Measurements from ENCODE around the gene RPS6KA1.

RPS6KA1 gene

DNA sequence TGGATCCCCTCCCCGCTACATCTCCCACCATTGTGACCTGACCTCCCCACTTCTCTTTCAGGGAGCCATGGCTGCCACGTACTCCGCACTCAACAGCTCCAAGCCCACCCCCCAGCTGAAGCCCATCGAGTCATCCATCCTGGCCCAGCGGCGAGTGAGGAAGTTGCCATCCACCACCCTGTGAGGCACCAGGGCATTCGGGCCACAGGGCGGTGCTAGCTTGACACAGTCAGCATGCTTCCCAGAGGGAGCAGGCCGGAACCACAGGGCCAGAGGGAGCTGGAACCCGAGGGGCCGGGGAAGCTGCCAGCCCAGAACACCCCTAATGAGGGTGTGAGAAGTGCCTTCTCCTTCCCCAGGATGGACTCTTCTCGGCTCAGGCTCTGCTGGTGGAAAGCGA is 44.5 kb downstream of the RPS6KA1 start:
- in situ Hi-C loops (cut with HindIII; ENCODE audit: low sequenced_read_pairs), result no loop called here
- no peak for DNase-seq (ENCODE audit: low read depth, low spot score)
- H3K4me3 ChIP-seq (ENCODE audit: low read depth, low read length), result no peak overlapping the region
- TF ChIP-seq, protein P1, sequence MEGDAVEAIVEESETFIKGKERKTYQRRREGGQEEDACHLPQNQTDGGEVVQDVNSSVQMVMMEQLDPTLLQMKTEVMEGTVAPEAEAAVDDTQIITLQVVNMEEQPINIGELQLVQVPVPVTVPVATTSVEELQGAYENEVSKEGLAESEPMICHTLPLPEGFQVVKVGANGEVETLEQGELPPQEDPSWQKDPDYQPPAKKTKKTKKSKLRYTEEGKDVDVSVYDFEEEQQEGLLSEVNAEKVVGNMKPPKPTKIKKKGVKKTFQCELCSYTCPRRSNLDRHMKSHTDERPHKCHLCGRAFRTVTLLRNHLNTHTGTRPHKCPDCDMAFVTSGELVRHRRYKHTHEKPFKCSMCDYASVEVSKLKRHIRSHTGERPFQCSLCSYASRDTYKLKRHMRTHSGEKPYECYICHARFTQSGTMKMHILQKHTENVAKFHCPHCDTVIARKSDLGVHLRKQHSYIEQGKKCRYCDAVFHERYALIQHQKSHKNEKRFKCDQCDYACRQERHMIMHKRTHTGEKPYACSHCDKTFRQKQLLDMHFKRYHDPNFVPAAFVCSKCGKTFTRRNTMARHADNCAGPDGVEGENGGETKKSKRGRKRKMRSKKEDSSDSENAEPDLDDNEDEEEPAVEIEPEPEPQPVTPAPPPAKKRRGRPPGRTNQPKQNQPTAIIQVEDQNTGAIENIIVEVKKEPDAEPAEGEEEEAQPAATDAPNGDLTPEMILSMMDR (IDR thresholded peaks at IDR 0.05; ENCODE audit: low read depth, low read length), result no peak

DNA sequence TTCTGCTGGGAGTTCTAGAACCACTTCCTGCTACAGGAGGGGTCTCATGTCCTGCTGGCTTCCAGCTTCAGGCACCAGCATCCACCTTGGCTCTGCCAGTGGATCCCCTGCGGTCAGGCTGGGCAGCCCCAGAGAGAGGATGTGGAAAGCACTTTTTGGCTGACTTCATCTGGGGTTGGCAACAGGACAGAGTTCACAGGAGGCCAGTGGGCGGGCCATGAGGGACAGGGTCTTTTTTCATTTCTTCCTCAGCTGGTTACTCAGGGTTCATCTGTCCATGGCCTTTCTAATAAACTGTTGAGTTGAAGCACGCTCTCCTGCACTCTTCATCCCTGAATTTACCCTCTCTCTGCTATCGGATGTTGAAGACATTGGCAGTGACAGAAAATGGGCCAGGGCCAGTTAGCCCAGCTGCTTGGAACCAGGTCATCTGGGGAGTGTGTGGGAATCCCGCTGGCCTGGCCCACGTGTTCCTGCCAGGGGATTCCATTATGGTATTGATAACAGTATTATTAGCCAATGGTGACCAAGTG is 45.2 kb downstream of the RPS6KA1 start:
- peak; percentile 48 for DNase-seq (ENCODE audit: low read depth, low spot score)
- TF ChIP-seq, protein P1 (IDR thresholded peaks at IDR 0.05; ENCODE audit: low read depth, low read length), result no peak
- in situ Hi-C loops (cut with HindIII; ENCODE audit: low sequenced_read_pairs), result no loop called here
- no peak overlapping the region for H3K4me3 ChIP-seq (ENCODE audit: low read depth, low read length)

DNA sequence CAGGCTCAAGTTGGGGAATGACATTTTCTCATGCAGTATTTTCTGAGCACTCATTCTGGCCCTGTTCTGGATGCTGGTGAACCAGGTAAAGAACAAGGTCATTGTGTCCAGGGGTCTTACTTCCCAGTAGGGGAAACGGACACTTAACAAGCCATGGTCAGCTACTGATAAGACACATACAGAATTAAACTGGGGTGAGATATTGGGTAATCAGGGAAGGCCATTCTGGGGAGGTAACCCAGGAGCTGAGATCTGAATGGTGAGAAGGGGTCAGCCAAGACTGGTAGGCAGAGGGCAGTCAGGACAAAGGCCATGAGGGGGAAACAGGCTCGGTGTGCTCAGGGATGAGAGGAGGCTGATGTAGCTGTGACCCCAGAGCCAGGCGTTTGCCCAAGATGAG is 45.8 kb downstream of the RPS6KA1 start:
- TF ChIP-seq, protein P1 (IDR thresholded peaks at IDR 0.05; ENCODE audit: low read depth, low read length), result no peak

DNA sequence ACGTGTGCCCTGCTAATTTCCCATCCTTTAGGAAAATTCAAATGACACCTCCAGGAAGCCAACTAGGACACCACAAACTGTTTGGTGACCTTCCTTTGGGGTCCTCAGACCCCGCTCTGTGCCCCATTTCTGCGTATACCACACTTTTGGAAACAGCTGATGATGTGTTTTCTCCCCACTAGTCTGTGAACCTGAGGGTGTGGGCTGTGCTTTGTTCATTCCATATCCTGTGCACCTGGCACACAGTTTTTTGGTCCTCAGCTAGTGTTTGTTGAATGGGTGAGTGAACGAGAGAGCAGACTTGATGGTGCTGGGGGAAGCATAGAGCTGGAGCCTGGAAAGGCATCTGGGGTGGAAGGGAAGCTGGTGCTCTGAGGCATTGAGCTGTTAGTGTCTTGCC is 48.6 kb downstream of the RPS6KA1 start:
- H3K4me3 ChIP-seq (ENCODE audit: low read depth, low read length), result no peak overlapping the region
- in situ Hi-C loops (cut with HindIII; ENCODE audit: low sequenced_read_pairs), result no loop called here
- no peak for DNase-seq (ENCODE audit: low read depth, low spot score)
- TF ChIP-seq, protein P1 (IDR thresholded peaks at IDR 0.05; ENCODE audit: low read depth, low read length), result no peak

More for the DNA sequence above, 45.8 kb downstream of the RPS6KA1 start:
- no peak overlapping the region for H3K4me3 ChIP-seq (ENCODE audit: low read depth, low read length)
- no peak for DNase-seq (ENCODE audit: low read depth, low spot score)
- in situ Hi-C loops (cut with HindIII; ENCODE audit: low sequenced_read_pairs), result no loop called here

DNA sequence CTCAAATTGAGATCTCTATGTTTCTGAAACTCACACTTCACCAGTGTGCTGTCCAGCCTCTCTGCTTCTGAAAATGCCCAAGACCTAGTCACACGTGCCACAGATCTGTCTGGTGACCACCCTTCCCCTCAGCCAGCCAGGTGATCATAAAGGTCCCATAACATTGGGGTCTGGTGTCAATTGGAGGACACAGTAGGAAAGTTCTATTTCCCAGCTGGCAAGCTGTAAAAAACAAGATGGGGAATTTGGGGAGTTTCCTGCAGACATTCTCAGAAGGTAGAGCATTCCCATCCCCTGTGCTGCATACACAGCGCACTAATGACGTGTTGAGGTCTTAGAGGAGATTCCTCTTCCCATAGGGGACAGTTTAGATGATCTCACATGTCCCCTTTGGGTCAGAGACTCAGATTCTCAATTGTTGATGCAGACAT is 50.1 kb downstream of the RPS6KA1 start:
- DNase-seq (ENCODE audit: low read depth, low spot score), result no peak
- in situ Hi-C loops (cut with HindIII; ENCODE audit: low sequenced_read_pairs), result no loop called here
- H3K4me3 ChIP-seq (ENCODE audit: low read depth, low read length), result no peak overlapping the region
- TF ChIP-seq, protein P1 (IDR thresholded peaks at IDR 0.05; ENCODE audit: low read depth, low read length), result no peak

DNA sequence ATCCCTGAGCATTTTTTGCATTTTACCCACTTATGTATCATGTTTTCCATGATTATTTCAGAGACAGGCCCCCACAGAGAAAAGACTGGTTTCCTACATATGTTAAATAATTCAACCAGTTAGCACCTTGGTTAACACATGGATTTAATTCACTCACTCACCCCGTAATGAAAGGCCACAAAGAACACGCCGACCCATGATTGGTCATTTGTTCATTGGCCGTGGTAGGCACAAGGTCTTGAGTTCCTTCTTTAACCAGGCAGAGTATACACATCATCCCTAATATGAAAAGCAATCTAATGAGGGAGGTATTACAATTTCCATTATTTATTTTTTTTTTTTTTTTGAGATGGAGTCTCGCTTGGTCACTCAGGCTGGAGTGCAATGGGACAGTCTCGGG is 50.6 kb downstream of the RPS6KA1 start:
- in situ Hi-C loops (cut with HindIII; ENCODE audit: low sequenced_read_pairs), result no loop called here
- no peak for DNase-seq (ENCODE audit: low read depth, low spot score)
- TF ChIP-seq, protein P1 (IDR thresholded peaks at IDR 0.05; ENCODE audit: low read depth, low read length), result no peak
- H3K4me3 ChIP-seq (ENCODE audit: low read depth, low read length), result no peak overlapping the region

DNA sequence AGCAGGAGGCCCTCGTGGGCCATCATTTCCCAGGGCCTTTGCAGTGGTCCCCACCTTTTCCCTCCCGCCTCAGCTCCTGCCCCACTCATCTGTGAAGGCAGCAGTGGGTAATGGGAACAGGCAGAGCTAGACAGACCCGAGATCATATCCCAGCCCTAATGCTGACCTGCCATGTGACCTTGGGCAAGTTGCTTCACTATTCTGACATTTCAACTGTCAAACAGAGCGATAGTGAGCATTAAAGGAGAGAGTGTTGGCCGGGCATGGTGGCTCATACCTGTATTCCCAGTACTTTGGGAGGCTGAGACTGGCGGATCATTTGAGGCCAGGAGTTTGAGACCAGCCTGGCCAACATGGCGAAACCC is 51.7 kb downstream of the RPS6KA1 start:
- in situ Hi-C loops (cut with HindIII; ENCODE audit: low sequenced_read_pairs), result no loop called here

More for the DNA sequence above, 51.7 kb downstream of the RPS6KA1 start:
- TF ChIP-seq, protein P1 (IDR thresholded peaks at IDR 0.05; ENCODE audit: low read depth, low read length), result no peak
- no peak overlapping the region for H3K4me3 ChIP-seq (ENCODE audit: low read depth, low read length)
- DNase-seq (ENCODE audit: low read depth, low spot score), result no peak

Data from astrocyte of the spinal cord (primary cell).